Ishikawa (cell line): Measurements from ENCODE around the gene PDE1C.

Experiments used
- CEBPB ChIP-seq: IDR thresholded peaks from 2 replicates; pipeline ENCODE4 v1.6.1; 2012
- CREB1 ChIP-seq: IDR thresholded peaks from 2 replicates; pipeline ENCODE4 v1.6.1; 2012; ENCODE audit warnings: low read depth
- EGR1 ChIP-seq: IDR thresholded peaks from 2 replicates; pipeline ENCODE4 v1.6.1; 2012
- EP300 ChIP-seq: IDR thresholded peaks from 2 replicates; pipeline ENCODE4 v1.6.1; 2012; ENCODE audit warnings: borderline replicate concordance
- FOXM1 ChIP-seq: IDR thresholded peaks from 2 replicates; pipeline ENCODE4 v1.6.1; 2012; ENCODE audit warnings: low read depth, borderline replicate concordance
- MAX ChIP-seq: IDR thresholded peaks from 2 replicates; pipeline ENCODE4 v1.6.1; 2012
- NFIC ChIP-seq: IDR thresholded peaks from 2 replicates; pipeline ENCODE4 v1.6.1; 2012
- RAD21 ChIP-seq: IDR thresholded peaks from 2 replicates; pipeline ENCODE4 v1.6.1; 2012; ENCODE audit warnings: low read depth
- REST ChIP-seq: IDR thresholded peaks from 2 replicates; pipeline ENCODE4 v1.6.1; 2012; ENCODE audit warnings: low read depth, mild to moderate bottlenecking
- TAF1 ChIP-seq: IDR thresholded peaks from 2 replicates; pipeline ENCODE4 v1.6.1; 2012; ENCODE audit warnings: low read depth, mild to moderate bottlenecking
- TCF12 ChIP-seq: IDR thresholded peaks from 2 replicates; pipeline ENCODE4 v1.6.1; 2012; ENCODE audit warnings: low read depth
- TEAD4 ChIP-seq: IDR thresholded peaks from 2 replicates; pipeline ENCODE4 v1.6.1; 2012
- USF1 ChIP-seq: IDR thresholded peaks from 2 replicates; pipeline ENCODE4 v1.6.1; 2012
- YY1 ChIP-seq: IDR thresholded peaks from 2 replicates; pipeline ENCODE4 v1.6.1; 2012; ENCODE audit warnings: low read depth
- ZBTB7A ChIP-seq: IDR thresholded peaks from 2 replicates; pipeline ENCODE4 v1.6.1; 2012; ENCODE audit warnings: low read depth

PDE1C gene

GRCh38 chr7:31778296-31778695 is 291.9 kb downstream of the PDE1C start:
- TF ChIP-seq ZBTB7A = no peak
- TF ChIP-seq NFIC = no peak
- TF ChIP-seq CEBPB = no peak
- no peak for TF ChIP-seq EGR1
- no peak for TF ChIP-seq USF1
- TF ChIP-seq TCF12 = no peak
- no peak for TF ChIP-seq CREB1
- TF ChIP-seq REST = no peak
- no peak for TF ChIP-seq FOXM1
- no peak for TF ChIP-seq TAF1
- no peak for TF ChIP-seq EP300
- TF ChIP-seq TEAD4 = no peak
- no peak for TF ChIP-seq MAX

GRCh38 chr7:31776616-31777015 is 293.6 kb downstream of the PDE1C start:
- TF ChIP-seq CREB1 (no peak), USF1 (no peak), TCF12 (no peak)

GRCh38 chr7:31775556-31775955 is 294.7 kb downstream of the PDE1C start:
- TF ChIP-seq USF1 = no peak
- no peak for TF ChIP-seq EGR1
- no peak for TF ChIP-seq RAD21
- TF ChIP-seq TEAD4 = no peak
- TF ChIP-seq TCF12 = no peak
- TF ChIP-seq CREB1 = no peak
- no peak for TF ChIP-seq FOXM1
- TF ChIP-seq NFIC = no peak
- TF ChIP-seq CEBPB = no peak
- TF ChIP-seq YY1 = no peak
- TF ChIP-seq MAX = no peak
- no peak for TF ChIP-seq TAF1
- TF ChIP-seq ZBTB7A = no peak
- TF ChIP-seq REST = no peak
- no peak for TF ChIP-seq EP300

GRCh38 chr7:31772211-31772610 is 298.0 kb downstream of the PDE1C start:
- TF ChIP-seq EP300 (no peak), CREB1 (no peak), CEBPB (no peak), FOXM1 (no peak), EGR1 (no peak), REST (no peak), USF1 (no peak), NFIC (no peak), TAF1 (no peak), ZBTB7A (no peak), MAX (no peak), RAD21 (no peak), YY1 (no peak), TCF12 (no peak), TEAD4 (no peak)
